Calu3 (cell line): ENCODE data around the gene GPR32. TPM values are rescaled to one million over a fixed set of nuclear protein-coding genes. Genes with fewer than 3 reads are reported as not detected.

ENCODE experiments used
- BruUV-seq: library from RNA; stranded (reverse); fragments of 400-500 nt; replicated peaks from 2 replicates; lab custom pipeline; 2021; lab: Mats Ljungman, UMichigan
- CTCF ChIA-PET: fragments of 300-600 bp; sonication (Branson Sonifier 250); formaldehyde crosslinking; loops from one replicate; lab custom pipeline; 2022; ENCODE audit warnings: antibody characterized with exemption; lab: Charles Lee
- DNase-seq: peaks from one replicate; pipeline ENCODE4 v3.0.0; 2022
- H3K27ac Mint-ChIP-seq: one replicate; pipeline ENCODE4 v1.8.0; 2022; ENCODE audit warnings: mixed read lengths; ENCODE audit not compliant: unreplicated experiment
- H3K27me3 Mint-ChIP-seq: one replicate; pipeline ENCODE4 v1.8.0; 2022; ENCODE audit warnings: mixed read lengths; ENCODE audit not compliant: unreplicated experiment
- H3K36me3 Mint-ChIP-seq: one replicate; pipeline ENCODE4 v1.8.0; 2022; ENCODE audit warnings: mild to moderate bottlenecking, moderate library complexity, mixed read lengths; ENCODE audit not compliant: insufficient read depth, unreplicated experiment
- H3K4me1 Mint-ChIP-seq: one replicate; pipeline ENCODE4 v1.8.0; 2022; ENCODE audit warnings: mild to moderate bottlenecking, low read depth, mixed read lengths; ENCODE audit not compliant: unreplicated experiment
- H3K4me3 Mint-ChIP-seq: one replicate; pipeline ENCODE4 v1.8.0; 2022; ENCODE audit warnings: mild to moderate bottlenecking, low read depth, moderate library complexity, mixed read lengths; ENCODE audit not compliant: unreplicated experiment
- H3K9me3 Mint-ChIP-seq: one replicate; pipeline ENCODE4 v1.8.0; 2022; ENCODE audit warnings: low read depth, mixed read lengths; ENCODE audit not compliant: unreplicated experiment
- CTCF ChIP-seq: fragments of 200-600 bp; IDR thresholded peaks from one replicate; pipeline ENCODE4 v1.8.0; 2022; ENCODE audit warnings: antibody characterized with exemption; ENCODE audit not compliant: unreplicated experiment
- intact Hi-C: fragments of 100-400 bp; cut with micrococcal nuclease; formaldehyde crosslinking; loops from one replicate; pipeline ENCODE4 v1.10.0; 2022; ENCODE audit not compliant: unreplicated experiment
- total RNA-seq: library from RNA; stranded (reverse); gene quantifications from 2 replicates; pipeline ENCODE4 v1.2.3, GENCODE V29; 2022

Gene GPR32
- total RNA-seq, 1 experiment from 2014 or later, result not detected

DNA sequence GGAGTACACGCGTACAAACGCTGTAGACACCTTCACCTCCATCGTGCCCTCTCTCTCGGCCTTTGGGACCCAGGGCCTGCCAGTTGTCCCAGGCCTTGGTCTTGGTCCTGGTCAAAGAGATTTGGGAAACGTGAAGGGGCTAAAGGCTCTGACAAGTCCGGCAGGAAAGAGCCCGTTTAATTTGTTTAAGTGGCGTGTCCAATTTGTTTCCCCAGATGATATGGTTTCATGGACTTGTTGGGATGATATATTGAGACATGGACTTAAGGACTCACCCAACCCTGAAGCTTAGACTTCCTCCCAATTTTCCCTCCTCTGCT, 44.4 kb upstream of the GPR32 start:
- Mint-ChIP-seq H3K9me3 (no peaks in the 10 kb centered on the region), H3K27me3 (peaks cover 63% of the 10 kb centered on the region), H3K4me1 (no peaks in the 10 kb centered on the region), H3K36me3 (peaks cover 39% of the 10 kb centered on the region), H3K27ac (no peak overlapping the region), H3K4me3 (peak overlapping the region; percentile 94)
- TSS peak; percentile 84 for BruUV-seq
- intact Hi-C loops, result no loop called here
- TF ChIP-seq CTCF, result no peak
- CTCF ChIA-PET, result interaction anchor here (2.3 kb wide), 1 partner anchor 11 kb away, joined by 10 read pairs; no protein-coding TSS in a partner anchor
- DNase-seq, result no peak

- no peak for TF ChIP-seq CTCF
- CTCF ChIA-PET, result no interaction called here
- intact Hi-C loops, result no loop called here
- Mint-ChIP-seq H3K27me3 (peaks cover 63% of the 10 kb centered on the region), H3K4me1 (no peaks in the 10 kb centered on the region), H3K4me3 (no peak overlapping the region), H3K36me3 (peaks cover 35% of the 10 kb centered on the region), H3K27ac (no peak overlapping the region), H3K9me3 (no peaks in the 10 kb centered on the region)
- BruUV-seq, result no TSS peak
- DNase-seq, result no peak
Observed at GRCh38 chr19:50728084-50728737, 42.1 kb upstream of the GPR32 start.

DNA sequence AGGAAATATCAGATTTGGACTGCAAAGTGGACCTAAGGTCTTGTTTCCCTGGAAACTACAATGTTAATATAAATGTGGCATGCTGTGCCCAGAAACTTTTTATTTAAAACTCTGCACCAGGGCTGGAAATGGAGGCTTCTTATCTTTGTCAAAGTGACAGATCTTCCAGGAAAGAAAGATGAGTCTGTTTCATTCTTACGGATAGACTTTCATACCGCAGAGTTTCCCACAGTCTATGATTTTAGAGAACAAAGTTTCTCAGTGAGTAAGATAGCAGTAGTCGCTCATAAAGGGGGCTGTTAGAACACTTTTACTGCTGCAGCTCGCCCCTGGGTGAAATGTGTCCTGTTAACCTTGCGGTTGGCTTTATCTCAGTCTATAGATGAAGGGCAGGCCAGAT, 40.4 kb upstream of the GPR32 start:
- no peak for DNase-seq
- Mint-ChIP-seq H3K4me1 (no peaks in the 10 kb centered on the region), H3K4me3 (no peak overlapping the region), H3K27me3 (peaks cover 53% of the 10 kb centered on the region), H3K27ac (no peak overlapping the region), H3K36me3 (peaks cover 19% of the 10 kb centered on the region), H3K9me3 (no peaks in the 10 kb centered on the region)
- BruUV-seq, result no TSS peak
- no peak for TF ChIP-seq CTCF
- CTCF ChIA-PET, result interaction anchor here (0.7 kb wide), 1 partner anchor 8 kb away, joined by 3 read pairs; no protein-coding TSS in a partner anchor
- intact Hi-C loops, result no loop called here

DNA sequence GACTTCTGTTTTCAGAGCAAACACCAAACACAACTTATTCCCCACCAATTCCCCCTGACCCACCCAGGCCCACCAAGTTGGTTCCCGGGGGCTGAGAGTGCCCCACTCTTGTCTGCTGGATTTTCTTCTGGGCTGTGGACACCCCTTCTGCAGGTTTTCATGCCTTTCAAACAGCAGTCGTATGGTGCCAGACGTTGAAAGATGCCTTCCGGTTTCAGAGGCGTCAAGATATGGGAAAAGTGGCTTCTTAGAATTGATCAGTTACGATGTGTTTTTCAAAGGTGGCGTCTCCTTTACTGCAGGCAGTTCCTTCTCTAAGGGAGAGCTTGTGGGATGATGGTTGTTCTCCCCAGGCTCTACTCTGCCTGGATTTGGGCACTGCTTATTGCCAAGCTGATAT, 34.4 kb upstream of the GPR32 start:
- CTCF ChIA-PET, result interaction anchor here (1.0 to 3.0 kb wide), 2 partner anchors 11 to 16 kb away, joined by 3 to 10 read pairs; no protein-coding TSS in a partner anchor
- H3K9me3 Mint-ChIP-seq, result no peaks in the 10 kb centered on the region
- peaks cover 87% of the 10 kb centered on the region for H3K27me3 Mint-ChIP-seq
- no peak overlapping the region for H3K4me3 Mint-ChIP-seq
- H3K27ac Mint-ChIP-seq, result no peak overlapping the region
- no peak for DNase-seq
- intact Hi-C loops, result no loop called here
- no peak for TF ChIP-seq CTCF
- H3K36me3 Mint-ChIP-seq, result no peaks in the 10 kb centered on the region
- H3K4me1 Mint-ChIP-seq, result no peaks in the 10 kb centered on the region
- no TSS peak for BruUV-seq
